ENCODE measurements around the gene FAM111B.

Gene FAM111B

DNA sequence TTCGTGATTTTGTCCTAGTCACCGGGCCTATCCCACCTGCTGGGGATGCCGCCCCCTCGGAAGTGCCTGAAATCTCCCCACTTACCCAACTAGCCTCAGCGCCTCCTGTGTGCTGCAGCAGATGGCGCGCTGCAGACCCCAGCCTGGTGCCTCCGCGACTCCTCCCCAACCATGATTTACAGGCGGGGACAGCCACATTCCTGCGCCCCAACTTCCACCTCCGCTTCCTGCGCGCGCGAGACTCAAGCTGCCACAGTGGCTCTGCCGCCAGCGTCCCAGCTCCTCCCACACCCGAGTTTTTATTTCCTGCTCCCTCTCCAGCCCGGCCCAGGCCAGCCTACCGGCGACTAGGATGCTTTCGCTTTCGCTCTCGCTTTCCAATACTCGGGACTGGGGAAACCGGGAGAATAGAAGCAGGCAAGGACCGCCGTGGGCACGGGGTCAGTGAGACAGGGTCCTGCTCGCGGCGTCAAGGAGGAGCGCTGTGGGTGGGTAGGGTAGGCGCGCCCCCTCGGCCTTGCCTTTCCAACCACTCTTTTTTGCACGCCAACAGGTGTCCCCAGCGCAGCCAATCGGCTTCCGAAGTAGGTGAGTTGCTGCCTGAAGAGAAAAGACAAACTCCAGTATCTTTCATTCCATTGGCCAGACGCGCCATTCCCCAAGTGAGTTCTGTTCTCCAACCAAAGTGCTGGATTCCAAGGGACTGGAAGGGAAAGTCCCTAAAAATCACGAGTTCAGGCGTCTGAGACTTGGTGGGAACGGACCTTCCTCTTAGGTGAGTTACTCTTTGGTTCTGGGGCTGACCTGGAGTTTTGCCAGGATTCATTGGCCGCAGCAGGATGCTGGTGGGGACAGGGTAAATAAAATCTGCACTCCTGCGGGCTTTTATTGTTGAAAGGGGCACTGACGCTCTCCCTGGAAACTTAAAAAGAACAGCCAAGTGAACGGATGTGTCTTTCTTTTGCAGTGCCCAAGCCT, 35.8 kb downstream of the FAM111B start, which contains the start of gene FAM111A (continued):
- TF ChIP-seq ZNF2 (tag by site-specific recombination; IDR thresholded peaks at IDR 0.05) = peak; percentile 63
- TF ChIP-seq ZNF76 (tag by site-specific recombination; IDR thresholded peaks at IDR 0.05; ENCODE audit: borderline replicate concordance, low read depth) = peak; percentile 36; the same call in 1 of the 2 replicates
- TF ChIP-seq ZNF701 (tag by site-specific recombination; IDR thresholded peaks at IDR 0.05) = no peak
- no peak for TF ChIP-seq ZNF664 (tag by site-specific recombination; IDR thresholded peaks at IDR 0.05)
- TF ChIP-seq, protein P1, sequence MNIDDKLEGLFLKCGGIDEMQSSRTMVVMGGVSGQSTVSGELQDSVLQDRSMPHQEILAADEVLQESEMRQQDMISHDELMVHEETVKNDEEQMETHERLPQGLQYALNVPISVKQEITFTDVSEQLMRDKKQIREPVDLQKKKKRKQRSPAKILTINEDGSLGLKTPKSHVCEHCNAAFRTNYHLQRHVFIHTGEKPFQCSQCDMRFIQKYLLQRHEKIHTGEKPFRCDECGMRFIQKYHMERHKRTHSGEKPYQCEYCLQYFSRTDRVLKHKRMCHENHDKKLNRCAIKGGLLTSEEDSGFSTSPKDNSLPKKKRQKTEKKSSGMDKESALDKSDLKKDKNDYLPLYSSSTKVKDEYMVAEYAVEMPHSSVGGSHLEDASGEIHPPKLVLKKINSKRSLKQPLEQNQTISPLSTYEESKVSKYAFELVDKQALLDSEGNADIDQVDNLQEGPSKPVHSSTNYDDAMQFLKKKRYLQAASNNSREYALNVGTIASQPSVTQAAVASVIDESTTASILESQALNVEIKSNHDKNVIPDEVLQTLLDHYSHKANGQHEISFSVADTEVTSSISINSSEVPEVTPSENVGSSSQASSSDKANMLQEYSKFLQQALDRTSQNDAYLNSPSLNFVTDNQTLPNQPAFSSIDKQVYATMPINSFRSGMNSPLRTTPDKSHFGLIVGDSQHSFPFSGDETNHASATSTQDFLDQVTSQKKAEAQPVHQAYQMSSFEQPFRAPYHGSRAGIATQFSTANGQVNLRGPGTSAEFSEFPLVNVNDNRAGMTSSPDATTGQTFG (tag by site-specific recombination; IDR thresholded peaks at IDR 0.05; ENCODE audit: borderline replicate concordance) = no peak
- TF ChIP-seq, protein P2, sequence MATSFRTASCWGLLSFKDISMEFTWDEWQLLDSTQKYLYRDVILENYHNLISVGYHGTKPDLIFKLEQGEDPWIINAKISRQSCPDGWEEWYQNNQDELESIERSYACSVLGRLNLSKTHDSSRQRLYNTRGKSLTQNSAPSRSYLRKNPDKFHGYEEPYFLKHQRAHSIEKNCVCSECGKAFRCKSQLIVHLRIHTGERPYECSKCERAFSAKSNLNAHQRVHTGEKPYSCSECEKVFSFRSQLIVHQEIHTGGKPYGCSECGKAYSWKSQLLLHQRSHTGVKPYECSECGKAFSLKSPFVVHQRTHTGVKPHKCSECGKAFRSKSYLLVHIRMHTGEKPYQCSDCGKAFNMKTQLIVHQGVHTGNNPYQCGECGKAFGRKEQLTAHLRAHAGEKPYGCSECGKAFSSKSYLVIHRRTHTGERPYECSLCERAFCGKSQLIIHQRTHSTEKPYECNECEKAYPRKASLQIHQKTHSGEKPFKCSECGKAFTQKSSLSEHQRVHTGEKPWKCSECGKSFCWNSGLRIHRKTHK (tag by site-specific recombination; IDR thresholded peaks at IDR 0.05) = no peak
- TF ChIP-seq ZNF366 (tag by site-specific recombination; conservative IDR thresholded peaks at IDR 0.05) = 0 out of 2 replicates have a peak, but pooled peaks have one; percentile 28
- TF ChIP-seq ZNF624 (tag by site-specific recombination; IDR thresholded peaks at IDR 0.05) = no peak
- no peak for TF ChIP-seq ZNF530 (tag by site-specific recombination; IDR thresholded peaks at IDR 0.05; ENCODE audit: low read depth)
- TF ChIP-seq EGR2 (tag by site-specific recombination; IDR thresholded peaks at IDR 0.05; ENCODE audit: low read depth) = peak; percentile 87
- TF ChIP-seq ZNF626 (tag by site-specific recombination; IDR thresholded peaks at IDR 0.05) = no peak
- no peak for TF ChIP-seq ZNF274 (IDR thresholded peaks at IDR 0.05; ENCODE audit: low read length)
- TF ChIP-seq ZNF274 (tag by site-specific recombination; IDR thresholded peaks at IDR 0.05; ENCODE audit: borderline replicate concordance) = no peak
- TF ChIP-seq ZSCAN16 (tag by site-specific recombination; IDR thresholded peaks at IDR 0.05) = no peak
- TF ChIP-seq ZIC2 (tag by site-specific recombination; IDR thresholded peaks at IDR 0.05) = no peak
- no peak for TF ChIP-seq ZNF473 (tag by site-specific recombination; IDR thresholded peaks at IDR 0.05)
- no peak for TF ChIP-seq ZNF747 (tag by site-specific recombination; IDR thresholded peaks at IDR 0.05)
- TF ChIP-seq, protein P3, sequence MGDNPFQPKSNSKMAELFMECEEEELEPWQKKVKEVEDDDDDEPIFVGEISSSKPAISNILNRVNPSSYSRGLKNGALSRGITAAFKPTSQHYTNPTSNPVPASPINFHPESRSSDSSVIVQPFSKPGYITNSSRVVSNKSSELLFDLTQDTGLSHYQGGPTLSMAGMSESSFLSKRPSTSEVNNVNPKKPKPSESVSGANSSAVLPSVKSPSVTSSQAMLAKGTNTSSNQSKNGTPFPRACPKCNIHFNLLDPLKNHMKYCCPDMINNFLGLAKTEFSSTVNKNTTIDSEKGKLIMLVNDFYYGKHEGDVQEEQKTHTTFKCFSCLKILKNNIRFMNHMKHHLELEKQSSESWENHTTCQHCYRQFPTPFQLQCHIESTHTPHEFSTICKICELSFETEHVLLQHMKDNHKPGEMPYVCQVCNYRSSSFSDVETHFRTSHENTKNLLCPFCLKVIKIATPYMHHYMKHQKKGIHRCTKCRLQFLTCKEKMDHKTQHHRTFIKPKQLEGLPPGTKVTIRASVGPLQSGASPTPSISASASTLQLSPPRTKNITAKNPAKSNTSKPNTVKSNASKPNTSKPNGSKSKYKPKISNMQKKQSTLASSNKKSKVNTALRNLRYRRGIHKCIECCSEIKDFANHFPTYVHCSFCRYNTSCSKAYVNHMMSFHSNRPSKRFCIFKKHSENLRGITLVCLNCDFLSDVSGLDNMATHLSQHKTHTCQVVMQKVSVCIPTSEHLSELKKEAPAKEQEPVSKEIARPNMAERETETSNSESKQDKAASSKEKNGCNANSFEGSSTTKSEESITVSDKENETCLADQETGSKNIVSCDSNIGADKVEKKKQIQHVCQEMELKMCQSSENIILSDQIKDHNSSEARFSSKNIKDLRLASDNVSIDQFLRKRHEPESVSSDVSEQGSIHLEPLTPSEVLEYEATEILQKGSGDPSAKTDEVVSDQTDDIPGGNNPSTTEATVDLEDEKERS (tag by site-specific recombination; IDR thresholded peaks at IDR 0.05) = no peak
- TF ChIP-seq, protein P4, sequence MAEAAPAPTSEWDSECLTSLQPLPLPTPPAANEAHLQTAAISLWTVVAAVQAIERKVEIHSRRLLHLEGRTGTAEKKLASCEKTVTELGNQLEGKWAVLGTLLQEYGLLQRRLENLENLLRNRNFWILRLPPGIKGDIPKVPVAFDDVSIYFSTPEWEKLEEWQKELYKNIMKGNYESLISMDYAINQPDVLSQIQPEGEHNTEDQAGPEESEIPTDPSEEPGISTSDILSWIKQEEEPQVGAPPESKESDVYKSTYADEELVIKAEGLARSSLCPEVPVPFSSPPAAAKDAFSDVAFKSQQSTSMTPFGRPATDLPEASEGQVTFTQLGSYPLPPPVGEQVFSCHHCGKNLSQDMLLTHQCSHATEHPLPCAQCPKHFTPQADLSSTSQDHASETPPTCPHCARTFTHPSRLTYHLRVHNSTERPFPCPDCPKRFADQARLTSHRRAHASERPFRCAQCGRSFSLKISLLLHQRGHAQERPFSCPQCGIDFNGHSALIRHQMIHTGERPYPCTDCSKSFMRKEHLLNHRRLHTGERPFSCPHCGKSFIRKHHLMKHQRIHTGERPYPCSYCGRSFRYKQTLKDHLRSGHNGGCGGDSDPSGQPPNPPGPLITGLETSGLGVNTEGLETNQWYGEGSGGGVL (tag by site-specific recombination; IDR thresholded peaks at IDR 0.05) = peak; percentile 37; the same call in 1 of the 2 replicates
- no peak for TF ChIP-seq ZNF266 (tag by site-specific recombination; IDR thresholded peaks at IDR 0.05; ENCODE audit: low read depth)
- TF ChIP-seq, protein P5, sequence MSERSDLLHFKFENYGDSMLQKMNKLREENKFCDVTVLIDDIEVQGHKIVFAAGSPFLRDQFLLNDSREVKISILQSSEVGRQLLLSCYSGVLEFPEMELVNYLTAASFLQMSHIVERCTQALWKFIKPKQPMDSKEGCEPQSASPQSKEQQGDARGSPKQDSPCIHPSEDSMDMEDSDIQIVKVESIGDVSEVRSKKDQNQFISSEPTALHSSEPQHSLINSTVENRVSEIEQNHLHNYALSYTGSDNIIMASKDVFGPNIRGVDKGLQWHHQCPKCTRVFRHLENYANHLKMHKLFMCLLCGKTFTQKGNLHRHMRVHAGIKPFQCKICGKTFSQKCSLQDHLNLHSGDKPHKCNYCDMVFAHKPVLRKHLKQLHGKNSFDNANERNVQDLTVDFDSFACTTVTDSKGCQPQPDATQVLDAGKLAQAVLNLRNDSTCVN (tag by site-specific recombination; optimal IDR thresholded peaks at IDR 0.05) = peak; percentile 67
- TF ChIP-seq GFI1B (tag by site-specific recombination; IDR thresholded peaks at IDR 0.05) = no peak
- TF ChIP-seq, protein P6, sequence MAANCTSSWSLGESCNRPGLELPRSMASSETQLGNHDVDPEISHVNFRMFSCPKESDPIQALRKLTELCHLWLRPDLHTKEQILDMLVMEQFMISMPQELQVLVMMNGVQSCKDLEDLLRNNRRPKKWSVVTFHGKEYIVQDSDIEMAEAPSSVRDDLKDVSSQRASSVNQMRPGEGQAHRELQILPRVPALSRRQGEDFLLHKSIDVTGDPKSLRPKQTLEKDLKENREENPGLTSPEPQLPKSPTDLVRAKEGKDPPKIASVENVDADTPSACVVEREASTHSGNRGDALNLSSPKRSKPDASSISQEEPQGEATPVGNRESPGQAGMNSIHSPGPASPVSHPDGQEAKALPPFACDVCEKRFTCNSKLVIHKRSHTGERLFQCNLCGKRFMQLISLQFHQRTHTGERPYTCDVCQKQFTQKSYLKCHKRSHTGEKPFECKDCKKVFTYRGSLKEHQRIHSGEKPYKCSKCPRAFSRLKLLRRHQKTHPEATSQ (tag by site-specific recombination; IDR thresholded peaks at IDR 0.05) = no peak
- 0 out of 2 replicates have a peak, but pooled peaks have one; percentile 48 for TF ChIP-seq GLIS2 (tag by site-specific recombination; IDR thresholded peaks at IDR 0.05)
- no peak for TF ChIP-seq ZNF221 (tag by site-specific recombination; IDR thresholded peaks at IDR 0.05; ENCODE audit: borderline replicate concordance)
- no peak for TF ChIP-seq ZFP69B (tag by site-specific recombination; IDR thresholded peaks at IDR 0.05)
- peak; percentile 33; the same call in 1 of the 2 replicates for TF ChIP-seq ZNF394 (tag by site-specific recombination; IDR thresholded peaks at IDR 0.05; ENCODE audit: borderline replicate concordance)

Data from HEK293 (cell line).